GM21390 (cell line): Measurements from ENCODE around the gene COPS4.
"Not testable (repeated sequence)": the region's sequence is repeated elsewhere in the genome, so short reads cannot be mapped to it uniquely, and the experiment has no call there.

Experiments
- ATAC-seq: cut with Tn5 transposase; IDR thresholded peaks from one replicate; pipeline ENCODE4 v1.9.1; 2021; ENCODE audit not compliant: unreplicated experiment

Gene COPS4

DNA sequence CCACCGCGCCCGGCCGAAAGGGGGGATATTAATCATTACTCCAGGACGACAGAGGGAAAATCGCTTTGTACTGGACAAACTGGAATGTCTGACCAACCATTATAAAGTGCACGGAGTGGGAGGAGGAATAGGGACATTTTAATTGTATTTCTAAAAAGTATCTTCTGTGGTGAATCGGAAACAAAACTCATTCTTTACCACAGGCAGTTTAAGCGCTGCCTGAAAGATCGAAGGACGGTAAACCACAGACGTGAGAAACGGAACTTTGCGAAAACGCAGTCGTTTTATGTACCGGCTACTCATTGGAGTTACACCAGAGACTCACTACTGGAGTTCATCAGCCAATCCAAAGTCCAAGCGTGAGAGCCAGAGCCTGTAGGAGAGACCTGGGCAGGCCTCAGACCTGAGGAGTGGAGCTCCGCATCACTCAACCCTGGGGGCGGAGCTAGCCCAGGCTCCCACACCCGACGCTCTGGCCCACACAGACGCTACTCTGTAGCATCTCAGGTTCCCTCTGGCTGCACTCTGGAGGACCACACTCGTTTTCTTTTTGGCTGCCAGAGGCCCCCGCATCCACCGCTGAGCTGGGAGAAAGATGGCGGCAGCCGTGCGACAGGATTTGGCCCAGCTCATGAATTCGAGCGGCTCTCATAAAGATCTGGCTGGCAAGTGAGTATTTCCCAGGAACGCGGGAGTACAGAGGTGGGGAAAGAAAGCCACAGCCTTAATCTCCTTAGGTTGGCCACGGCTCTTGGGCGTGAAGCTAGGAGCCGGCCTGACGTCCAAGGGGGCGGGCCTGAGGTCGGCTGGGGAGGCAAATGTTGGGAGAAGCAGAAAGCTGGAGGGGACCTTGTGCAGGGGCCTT lies at the start of gene COPS4:
TSS of gene COPS4 (plus strand) at position 554 of the 865 bp plus-strand sequence. CDS start at position 596, 42 bp downstream.
- ATAC-seq: peak; percentile 99

DNA sequence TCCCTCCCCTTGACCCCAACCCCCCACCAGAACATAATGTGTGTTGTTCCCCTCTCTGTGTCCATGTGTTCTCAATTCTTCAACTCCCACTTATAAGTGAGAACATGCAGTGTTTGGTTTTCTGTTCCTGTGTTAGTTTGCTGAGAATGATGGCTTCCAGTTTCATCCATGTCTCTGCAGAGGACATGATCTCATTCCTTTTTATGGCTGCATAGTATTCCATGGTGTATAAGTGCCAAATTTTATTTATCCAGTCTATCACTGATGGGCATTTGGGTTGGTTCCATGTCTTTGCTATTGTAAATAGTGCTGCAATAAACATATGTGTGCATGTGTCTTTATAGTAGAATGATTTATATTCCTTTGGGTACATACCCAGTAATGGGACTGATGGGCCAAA lies 47.5 kb upstream of the COPS4 start:
- ATAC-seq: not testable (repeated sequence)

DNA sequence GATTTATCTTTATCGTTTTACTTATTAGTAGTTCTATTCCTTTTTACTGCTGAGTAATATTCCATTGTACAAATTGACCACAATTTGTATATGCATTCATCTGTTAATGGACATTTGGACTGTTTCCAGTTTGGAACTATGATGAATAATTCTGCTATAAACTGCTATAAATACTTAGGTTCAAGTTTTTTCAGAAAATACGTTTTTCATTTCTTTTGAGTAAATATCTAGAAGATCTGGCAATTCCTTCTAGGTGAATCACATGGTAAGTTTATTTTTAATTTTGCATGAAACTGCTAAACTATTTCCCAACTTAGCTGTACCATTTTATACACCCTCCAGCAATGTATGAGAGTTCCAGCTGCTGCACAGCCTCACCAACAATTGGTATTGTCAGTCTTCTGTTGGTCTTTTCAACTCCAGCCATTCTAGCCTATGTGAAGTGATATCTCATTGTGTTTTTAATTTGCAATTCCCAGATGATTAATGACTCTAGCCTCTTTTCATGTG lies 46.6 kb upstream of the COPS4 start:
- no peak for ATAC-seq

DNA sequence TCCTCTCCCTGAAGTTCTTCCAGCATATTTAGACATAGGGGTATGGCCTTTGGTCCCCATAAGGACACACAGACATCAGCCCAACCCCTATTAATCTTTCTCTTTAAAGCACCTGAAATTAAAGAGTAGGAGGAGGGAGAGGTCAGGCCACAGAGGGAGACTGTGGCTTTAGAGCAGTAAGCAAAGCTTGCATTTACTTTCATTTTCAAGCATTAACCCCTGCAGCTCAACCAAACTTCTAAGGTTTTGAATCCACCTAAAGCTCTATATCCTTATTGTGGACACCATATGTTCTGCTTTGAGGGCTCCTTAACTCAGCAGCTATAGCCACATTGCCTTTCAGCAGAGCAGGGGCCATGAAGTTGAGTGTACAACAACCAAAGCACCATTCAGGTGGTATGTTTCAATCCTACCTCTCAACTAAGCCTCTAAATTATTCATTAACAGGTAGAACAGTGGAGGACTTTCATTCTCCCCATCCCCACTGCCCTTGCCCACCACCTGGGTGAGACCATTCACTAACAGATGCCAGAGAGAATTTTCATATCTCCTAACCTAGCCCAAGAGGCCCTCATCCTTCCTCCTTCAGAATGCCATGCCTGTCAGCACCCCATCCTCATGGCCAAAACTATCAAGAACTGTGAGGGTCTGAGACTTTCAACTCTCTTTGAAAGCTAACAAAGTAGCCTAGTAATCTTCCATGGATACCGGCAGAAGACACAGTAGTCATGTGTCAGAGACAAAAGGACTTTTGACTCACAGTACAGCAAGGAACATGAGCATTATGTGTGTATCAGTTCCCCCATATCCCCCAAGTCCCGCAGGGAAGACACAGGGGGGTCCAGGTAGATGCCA lies 45.2 kb upstream of the COPS4 start:
- peak; percentile 94 for ATAC-seq

DNA sequence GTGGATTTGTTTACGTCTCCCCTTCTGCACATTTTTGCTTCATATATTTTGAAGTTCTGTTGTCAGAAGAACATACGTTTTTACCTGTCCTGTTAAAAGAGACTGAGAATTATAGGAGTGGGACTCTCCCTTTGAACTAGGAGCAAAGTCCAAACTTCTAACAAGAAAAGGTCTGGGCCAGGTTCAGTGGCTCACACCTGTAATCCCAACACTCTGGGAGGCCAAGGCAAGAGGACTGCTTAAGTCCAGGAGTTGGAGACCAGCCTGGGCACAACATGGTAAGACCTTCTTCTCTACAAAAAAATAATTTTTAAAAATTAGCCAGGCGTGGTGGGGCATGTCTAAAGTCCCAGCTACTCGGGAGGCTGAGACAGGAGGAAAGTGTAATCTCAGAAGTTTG lies 40.1 kb upstream of the COPS4 start:
- no peak for ATAC-seq

DNA sequence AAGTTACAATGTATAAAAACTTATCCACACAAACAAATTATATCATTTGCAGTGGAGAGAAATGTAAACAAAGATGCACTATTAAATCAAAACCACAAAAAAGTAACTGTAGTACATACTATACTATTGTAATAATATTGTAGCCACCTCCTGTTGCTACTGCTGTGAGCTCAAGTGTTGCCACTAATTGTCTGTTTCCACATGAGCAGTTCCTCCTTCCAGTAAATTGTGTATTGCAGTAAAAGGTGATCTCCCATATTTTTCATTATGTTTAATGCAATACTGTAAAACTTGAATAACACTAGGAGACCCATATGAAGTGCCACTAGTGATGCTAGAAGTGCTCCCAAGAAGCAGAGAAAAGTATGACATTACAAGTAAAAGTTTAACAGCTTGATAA lies 36.1 kb upstream of the COPS4 start:
- no peak for ATAC-seq

DNA sequence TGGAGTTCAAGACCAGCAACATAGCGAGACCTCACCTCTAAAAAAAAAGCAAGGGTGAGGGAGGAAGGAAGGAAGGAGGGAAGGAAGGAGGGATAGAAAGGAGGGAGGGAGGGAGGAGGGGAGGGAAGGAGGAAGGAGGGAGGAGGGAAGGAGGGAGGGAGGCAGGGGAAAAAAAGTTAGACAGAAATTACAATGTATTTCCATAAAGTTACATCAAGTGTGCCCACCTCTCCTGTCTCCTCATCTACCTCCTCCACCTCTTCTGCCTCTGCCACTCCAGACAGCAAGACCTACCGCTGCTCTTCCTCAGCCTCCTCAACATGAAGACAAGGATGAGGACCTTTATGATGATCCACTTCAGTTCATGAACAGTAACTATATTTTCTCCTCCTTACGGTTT lies 32.7 kb upstream of the COPS4 start:
- ATAC-seq: no peak

- not testable (repeated sequence) for ATAC-seq
Observed at GRCh38 chr4:83003044-83003791, 31.8 kb upstream of the COPS4 start.

GRCh38 chr4:83009529-83009928 lies 25.5 kb upstream of the COPS4 start:
- ATAC-seq: no peak

- no peak for ATAC-seq
Observed at GRCh38 chr4:83010111-83010521, 24.9 kb upstream of the COPS4 start.

DNA sequence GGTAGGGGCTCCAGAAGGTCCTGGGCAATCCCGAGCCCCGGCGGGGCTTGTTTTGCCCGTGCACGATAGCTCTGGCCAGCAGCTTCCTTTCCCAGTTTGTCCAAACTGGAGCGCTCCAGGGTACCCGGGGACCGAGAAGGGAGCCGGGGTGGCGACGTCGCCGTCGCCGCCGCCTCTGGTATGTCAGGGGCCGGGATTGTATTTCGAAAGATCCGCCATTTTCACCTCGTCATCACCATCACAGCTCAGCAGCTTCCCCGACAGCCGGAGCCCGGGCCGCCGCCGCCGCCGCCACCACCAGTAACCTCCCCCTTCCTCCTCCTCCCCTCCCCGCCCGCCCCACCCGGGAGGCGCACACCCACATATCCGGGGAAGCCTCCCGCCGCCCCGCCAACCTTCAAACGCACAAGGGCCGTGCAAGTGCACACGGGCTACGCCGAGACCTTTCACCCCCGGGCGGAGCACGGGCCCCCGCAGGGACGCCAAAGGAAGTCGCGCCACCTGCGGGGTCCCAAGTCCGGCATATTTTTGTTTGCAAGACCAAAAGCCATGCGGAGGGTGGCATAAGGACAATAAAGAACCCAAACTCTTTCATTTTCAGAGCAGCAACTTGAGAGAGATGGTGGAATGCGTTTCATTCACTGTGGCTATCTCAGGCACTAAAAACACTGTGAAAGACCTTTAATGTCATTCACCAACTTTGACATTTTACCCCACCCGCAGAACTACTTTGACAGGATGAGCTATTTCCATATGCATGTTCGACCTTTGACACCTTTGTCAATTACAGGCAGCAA lies 24.3 kb upstream of the COPS4 start, which contains the start of gene LIN54:
TSS of gene LIN54 (minus strand) at position 302 of the 797 bp plus-strand sequence. CDS start 25,979 bp downstream, outside the sequence.
- ATAC-seq: peak; percentile 37

- ATAC-seq: no peak
Observed at GRCh38 chr4:83011689-83012199, 23.2 kb upstream of the COPS4 start.

- peak; percentile 8 for ATAC-seq
Observed at GRCh38 chr4:83012200-83012686, 22.7 kb upstream of the COPS4 start.

DNA sequence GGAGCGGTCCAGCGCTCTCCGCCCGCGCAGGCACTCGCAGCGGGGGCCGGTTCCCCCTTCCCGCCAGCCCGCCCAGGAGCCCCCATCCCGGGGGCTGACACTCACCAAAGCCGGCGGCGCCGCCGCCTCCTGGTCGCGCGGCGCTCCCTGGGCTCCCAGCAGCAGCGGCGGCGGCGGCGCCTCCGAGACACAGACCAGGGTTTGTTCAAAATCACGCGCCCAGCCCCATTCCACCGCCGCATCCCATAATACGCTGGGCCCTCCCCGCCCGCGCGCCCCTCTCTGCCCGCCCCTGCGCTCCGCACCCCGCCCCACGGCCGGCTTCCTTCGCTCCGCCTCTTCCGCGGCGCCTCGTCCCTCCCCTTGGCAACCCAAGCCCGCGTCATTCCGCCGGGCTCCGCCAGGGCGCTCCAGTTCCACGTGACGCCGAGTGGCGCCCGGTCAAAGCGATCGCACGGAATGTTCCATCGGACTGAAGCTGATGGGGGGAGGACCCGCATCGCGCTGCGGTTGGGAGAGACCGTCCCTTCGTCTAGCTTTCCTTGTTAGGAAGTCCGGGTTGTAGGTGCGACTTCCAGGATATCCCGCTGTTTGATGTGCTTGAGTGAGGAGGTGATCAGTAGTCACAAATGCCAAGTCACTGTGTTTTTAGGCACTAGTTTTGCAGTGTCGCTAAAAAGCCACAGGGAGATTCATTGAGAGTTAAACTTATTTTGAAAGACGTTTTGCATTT lies 22.1 kb upstream of the COPS4 start:
- peak; percentile 82 for ATAC-seq

GRCh38 chr4:83013420-83013867 lies 21.5 kb upstream of the COPS4 start:
- ATAC-seq: no peak

DNA sequence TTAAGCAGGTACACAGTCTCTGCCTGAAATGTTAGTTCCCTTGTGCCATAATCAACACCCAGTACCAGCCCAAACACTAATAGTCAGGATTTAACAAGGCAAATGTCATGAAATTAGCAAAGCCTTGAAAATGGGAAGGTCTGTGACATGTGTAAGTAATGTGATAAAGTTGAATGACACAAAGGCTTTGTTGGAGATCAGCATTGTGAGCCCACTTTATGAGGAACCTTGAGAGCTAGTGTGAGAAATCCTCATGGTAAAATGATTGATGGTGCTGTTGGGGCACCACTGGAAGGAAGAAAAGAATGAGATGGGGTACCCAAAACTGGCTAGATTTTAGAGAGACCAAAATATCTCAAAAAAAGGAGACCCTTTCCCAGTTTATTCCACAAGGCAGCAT lies 21.1 kb upstream of the COPS4 start:
- no peak for ATAC-seq

DNA sequence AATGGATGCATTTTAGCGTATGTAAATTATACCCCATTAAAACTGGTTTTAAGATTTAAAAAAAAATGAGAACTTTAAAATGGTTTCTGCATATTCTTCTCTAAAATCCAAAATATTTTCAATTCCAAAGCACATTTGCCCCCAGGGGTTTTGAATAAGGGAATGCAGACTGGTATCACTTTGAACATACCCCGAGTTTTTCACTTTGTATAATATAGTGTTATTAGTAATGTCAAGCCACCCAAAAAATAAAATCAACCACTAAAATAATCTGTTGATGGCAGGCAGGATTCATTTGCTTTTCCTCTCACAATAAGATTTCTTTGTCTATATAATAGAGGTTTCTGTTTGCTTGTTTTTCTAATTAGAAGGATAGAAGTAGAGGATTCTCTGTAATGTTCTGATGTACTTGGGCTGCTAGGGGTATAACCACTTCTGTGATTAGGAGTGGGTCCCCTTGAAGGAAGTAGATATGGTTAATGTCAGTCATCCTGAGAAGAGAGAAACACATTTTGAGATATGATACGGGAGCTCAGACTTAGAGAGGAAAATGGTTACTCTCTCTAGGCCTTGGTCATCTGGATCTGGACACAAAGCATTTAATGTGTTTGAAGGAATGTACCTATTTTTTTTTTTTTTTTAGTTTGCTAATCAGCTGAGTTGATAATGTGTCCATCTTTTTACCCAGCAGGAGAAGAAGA lies 15.0 kb upstream of the COPS4 start:
- ATAC-seq: peak; percentile 80

GRCh38 chr4:83022724-83023450 lies 12.1 kb upstream of the COPS4 start:
- ATAC-seq: no peak
